Subcutaneous preadipocyte (primary cell): ENCODE data around the gene ZNF827. TPM values are rescaled to one million over a fixed set of nuclear protein-coding genes. Genes with fewer than 3 reads are reported as not detected.

Source experiments
- small RNA-seq: library from RNA; depleted of rRNA; stranded (forward); fragments of <200 nt; gene quantifications from one replicate; pipeline ENCODE3, GENCODE V24; 2012
- total RNA-seq: library from RNA; depleted of rRNA; stranded (reverse); fragments of >200 nt; gene quantifications from 2 replicates; pipeline ENCODE4 v1.2.3, GENCODE V29; 2012

ZNF827 gene, protein sequence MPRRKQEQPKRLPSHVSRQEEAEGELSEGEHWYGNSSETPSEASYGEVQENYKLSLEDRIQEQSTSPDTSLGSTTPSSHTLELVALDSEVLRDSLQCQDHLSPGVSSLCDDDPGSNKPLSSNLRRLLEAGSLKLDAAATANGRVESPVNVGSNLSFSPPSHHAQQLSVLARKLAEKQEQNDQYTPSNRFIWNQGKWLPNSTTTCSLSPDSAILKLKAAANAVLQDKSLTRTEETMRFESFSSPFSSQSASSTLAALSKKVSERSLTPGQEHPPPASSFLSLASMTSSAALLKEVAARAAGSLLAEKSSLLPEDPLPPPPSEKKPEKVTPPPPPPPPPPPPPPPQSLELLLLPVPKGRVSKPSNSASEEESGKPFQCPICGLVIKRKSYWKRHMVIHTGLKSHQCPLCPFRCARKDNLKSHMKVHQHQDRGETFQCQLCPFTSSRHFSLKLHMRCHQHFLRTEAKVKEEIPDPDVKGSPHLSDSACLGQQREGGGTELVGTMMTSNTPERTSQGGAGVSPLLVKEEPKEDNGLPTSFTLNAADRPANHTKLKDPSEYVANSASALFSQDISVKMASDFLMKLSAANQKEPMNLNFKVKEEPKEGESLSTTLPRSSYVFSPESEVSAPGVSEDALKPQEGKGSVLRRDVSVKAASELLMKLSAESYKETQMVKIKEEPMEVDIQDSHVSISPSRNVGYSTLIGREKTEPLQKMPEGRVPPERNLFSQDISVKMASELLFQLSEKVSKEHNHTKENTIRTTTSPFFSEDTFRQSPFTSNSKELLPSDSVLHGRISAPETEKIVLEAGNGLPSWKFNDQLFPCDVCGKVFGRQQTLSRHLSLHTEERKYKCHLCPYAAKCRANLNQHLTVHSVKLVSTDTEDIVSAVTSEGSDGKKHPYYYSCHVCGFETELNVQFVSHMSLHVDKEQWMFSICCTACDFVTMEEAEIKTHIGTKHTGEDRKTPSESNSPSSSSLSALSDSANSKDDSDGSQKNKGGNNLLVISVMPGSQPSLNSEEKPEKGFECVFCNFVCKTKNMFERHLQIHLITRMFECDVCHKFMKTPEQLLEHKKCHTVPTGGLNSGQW
- total RNA-seq, result 4.0 and 6.6 TPM in 2 replicates

DNA sequence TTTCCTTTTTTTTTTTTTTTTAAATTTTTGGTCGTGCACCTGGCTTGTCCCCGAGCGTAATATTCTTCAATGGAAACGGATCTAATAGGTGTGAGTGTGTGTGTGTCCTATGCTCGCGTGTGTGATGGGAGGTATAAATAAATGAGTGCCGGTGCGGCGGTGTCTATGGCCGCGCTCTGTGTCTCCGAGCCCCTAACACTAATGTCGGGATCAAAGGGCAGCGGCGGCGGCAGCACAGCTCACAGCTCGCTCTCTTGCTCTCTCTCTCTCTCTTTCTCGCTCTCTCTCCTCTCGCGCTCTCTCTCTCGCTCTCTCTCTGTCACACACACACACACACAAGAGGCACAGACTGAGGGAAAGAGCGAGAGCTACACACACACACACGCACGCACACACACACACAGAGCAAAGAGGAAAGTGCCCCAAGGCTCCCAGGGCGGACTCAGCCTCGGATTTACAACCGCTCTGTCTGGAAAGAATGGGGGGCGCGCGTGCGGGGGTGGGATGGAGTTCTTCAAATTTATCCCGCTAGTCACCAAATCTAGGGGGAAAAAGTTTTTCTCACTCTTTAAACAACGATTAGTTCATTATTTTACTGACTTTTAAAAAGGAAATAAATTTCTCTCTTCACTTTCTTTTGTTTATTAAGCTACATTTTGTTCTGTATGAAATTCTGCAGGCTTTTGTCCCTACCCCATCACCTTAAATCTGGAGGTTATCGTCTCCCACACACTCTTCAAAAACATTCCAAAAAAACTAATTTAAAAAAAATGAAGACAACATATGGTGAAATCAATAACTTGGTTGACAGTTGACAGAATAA, at the start of gene ZNF827:
Gene ZNF827, minus strand, starts transcription at position 206 of the 823 bp plus-strand sequence. CDS start 416 bp downstream, outside the sequence.

Small RNA genes within 50 kb of the gene (small RNA-seq; reads per million reads assigned to genes)
- not detected for gene RF00019

Other genes with a start within 250 kb of the ZNF827 start
- gene LSM6, start 236.9 kb upstream of the ZNF827 start, total RNA-seq, result 19.5 and 20.7 TPM in 2 replicates